Measurements from ENCODE around the gene SMIM8.
A peak's percentile ranks its signal among the peaks of the same experiment; 100 is the strongest.
"Not testable (repeated sequence)": the region's sequence is repeated elsewhere in the genome, so short reads cannot be mapped to it uniquely, and the experiment has no call there.

SMIM8 gene, protein sequence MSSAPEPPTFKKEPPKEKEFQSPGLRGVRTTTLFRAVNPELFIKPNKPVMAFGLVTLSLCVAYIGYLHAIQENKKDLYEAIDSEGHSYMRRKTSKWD

DNA sequence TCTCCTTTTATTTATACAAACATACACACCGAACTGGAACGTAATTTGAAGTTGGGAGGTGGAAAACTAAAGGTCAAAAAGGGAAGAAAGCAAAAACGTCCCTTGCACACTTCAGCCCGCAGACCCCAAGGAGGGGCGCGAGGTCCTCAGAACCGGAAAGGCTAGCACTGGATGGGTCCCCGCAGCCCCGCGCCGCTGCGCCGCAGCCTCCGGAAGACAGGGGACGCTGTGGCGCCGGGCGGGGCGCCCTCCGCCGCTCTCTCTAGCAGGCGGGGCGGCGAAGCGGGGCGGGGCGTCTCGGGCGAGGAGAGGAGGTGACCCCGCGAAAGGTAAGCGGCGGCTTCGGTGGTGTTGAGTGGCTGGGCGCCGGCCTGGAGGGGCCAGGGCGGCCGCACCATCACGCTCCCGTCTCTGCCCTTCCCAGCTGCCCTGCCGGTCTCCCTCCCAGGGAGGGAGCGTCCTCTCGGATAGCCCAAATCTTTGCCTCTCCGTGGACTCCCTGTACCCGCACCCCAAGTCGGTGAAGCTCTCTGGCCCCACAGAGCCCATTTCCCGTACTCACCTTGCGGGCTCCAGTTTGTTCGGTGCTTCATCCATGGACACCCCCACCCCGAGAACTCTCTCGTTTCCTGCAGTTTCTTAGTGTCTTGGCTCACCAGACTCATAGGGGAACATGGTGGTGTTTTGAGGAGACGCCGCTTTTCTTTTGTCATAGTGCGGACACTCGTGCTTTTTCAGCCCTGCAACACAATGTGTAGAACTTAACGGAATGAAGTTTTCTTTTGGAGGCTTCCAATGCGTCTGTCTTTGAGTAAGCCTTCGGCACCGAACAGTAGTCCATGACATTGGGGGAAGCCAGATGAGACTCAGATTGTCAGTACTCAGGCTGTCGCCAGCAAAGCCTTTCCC is at the start of gene SMIM8:
TSS of gene SMIM8 (plus strand) at position 285 of the 909 bp plus-strand sequence. CDS start 14,444 bp downstream, outside the sequence.
- peak; percentile 79 for DNase-seq

DNA sequence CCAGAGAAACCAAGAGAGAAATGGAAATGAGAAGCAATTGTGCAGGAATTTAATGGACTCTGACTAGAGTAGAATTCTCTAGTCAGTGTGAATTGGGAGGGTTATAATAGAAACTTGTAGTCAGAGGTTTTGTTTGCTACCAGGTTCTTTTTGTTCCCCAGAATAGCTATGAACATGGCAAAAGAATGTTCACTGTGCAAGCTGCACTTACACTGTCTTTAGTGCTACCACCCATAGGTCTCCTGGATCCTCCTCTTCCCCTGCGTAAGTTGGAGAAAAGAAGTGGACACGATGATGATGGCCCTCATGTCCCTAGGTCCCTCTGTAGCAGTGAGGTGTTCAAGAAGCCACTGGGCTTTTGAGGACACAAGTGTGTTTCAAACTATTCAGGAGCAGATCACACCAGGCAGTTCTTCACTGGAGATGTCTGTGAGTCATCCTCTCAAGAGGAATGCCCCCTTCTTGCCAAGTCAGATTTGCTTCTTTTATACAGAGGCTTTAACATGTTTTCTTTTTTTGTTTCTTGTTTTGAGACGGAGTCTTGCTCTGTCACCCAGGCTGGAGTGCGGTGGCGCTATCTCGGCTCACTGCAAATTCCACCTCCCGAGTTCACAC is 47.6 kb upstream of the SMIM8 start:
- DNase-seq, result no peak

DNA sequence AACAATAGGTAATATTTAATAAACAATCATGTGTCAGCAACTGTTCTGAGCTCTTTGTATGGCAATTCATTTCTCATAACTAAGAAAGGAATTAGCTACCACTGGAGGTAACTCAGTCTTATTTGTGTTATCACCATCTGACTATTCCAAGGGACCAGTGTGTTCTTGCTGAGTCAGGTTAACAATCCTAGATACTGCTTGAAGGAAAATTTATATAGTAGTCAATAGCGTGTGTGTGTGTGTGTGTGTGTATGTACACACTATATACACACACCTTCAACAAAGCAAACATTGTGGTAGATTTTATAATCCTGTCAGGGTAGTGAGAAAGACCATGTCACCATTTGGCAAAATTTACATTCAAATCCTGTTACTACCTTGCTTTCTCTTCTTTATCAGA is 45.8 kb upstream of the SMIM8 start:
- no peak for DNase-seq

DNA sequence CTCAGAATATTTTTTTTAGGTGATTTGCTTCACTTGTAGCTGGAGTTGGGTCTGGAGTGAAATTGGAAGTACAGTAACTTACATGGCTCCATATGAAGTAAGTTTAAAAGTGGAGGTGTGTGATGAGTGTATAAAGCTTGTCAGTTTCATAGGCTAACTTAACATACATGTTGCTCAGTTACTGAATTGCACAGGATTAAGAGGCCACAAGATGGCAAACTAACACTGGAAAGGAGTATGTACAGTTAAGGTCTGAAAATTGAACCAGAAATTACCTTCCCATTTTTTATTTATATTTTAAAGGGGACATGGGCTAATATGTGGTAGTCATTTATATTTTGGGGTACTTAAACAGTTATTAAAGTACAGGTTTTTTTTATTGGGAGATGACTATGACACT is 45.3 kb upstream of the SMIM8 start:
- no peak for DNase-seq

DNA sequence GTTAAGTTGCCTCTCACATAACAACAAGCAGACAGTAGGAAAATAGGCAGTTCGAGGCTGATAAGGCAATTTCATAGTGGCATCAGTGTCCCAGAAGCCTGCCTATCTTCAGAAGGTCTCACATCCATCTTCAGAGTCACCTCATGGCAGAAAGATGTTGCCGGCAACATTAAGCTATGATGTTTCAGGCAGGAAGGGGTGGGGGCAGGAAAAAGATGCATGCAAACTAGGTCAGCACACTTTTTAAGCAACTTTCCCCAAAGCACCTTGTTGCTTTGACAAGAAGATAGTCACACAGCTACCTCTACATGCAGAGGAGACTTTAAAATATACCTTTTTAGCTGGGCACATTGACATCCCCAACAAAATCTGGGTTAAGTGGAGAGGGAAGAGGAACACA is 43.2 kb upstream of the SMIM8 start:
- no peak for DNase-seq

DNA sequence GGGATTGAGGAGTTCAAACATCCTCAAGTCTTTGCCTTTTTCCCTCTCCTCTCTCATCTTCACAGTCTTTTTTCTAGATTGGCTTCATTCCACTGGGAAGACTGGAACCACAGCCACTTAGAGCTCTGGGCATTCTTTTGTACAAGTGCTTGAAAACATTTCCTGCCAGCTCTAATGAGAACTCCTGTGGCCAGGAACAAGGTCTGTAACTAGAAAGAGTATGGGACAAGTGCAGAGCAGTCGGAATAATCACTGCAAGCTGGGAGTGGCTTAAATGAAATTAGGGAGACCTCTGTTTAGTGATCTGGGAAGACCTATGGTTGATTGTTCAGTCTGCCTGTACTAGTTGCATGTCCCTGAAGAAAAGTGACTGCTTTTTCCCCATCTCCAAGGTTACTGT is 41.0 kb upstream of the SMIM8 start:
- no peak for DNase-seq

DNA sequence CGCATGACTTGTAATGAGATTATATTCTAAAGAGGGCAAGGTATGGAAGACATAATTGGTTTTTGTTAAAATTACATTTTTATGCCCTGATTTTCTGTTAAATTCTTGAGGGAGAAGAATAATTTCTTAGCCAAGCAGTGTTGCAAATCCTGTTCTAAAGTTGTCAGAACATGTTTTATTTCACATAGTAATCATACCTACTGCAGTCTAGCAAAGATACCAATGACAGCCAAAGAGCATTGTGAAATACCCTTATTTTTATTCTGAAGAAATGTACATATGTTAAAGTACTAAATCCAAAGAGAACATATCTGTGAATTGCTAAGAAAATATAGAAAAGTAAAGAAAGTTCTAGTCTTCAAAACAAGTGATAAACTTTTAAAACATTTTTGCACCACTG is 39.6 kb upstream of the SMIM8 start:
- DNase-seq, result no peak

DNA sequence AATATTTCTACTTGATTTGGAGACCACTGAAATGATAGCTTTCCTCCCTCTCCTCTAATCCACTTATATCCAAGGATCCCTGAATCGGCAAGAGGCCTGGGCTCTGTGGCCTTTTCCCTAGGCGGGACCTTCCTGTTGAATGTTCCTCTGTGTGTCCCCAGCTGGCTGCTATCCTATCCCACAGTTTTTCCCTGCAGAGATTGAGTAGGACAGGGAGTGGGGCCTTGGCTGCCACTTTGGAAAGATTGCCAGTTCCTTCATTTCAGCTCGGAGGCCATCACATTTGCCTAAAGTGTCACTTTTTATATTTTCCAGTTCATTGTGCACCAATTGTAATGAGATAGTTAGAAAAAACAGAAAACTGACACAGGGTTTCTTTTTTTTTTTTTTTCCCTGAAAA is 38.9 kb upstream of the SMIM8 start:
- DNase-seq, result no peak

DNA sequence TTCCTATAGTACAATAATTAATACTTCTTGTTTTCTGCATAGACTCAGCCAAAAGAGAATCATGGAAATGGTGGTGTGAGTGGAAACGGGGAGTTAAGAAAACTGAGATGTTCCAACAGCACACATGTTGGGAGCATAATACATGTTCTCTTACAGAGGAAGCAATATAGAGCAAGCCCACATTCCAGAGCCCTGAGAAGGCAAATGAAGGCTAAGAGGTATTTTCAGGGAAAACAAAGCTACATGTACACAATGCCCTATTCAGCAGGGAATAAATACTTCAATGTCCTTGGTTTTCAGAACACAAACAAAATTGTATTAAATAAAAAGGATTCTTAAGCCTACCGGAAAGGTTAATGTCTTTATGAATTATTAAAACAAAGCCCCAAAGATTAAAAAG is 35.1 kb upstream of the SMIM8 start:
- no peak for DNase-seq

DNA sequence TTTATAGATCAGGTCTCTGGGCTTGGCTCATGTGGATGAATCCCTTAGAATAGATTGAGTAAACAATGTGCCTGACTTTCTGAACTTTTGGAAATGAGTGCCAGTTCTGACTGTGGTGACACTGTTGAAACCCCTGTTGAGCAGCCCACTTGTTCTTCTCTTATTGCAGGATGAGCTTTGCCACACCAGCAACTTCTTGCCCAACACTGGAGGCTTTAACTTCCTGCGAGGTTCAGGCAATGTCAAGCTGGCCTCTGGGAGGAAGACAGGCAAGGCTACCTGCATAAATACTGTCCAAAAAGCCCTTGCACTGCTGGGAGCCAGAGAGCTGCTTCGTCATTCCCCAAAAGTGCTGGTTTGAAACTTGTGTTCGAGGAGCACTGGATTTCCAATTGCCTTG is 32.8 kb upstream of the SMIM8 start:
- DNase-seq, result no peak

DNA sequence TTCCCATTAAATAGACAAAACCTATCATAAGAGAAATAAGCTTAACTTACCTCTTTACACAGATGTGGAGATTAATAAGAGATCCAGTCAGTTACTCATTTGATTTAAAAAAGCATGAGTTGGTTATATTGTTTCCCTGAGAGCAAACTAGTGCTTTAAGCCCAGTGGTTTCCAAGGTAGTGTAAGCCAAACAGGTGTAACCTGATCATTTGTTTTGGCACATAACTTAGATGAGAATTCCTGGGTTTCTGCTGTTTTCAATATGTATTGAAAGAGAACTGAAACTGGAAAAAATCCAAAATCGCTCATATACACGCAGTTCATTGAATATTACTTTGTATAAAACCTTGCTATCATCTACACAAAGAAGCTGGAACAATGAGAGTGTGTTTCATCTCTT is 30.5 kb upstream of the SMIM8 start:
- DNase-seq, result no peak

DNA sequence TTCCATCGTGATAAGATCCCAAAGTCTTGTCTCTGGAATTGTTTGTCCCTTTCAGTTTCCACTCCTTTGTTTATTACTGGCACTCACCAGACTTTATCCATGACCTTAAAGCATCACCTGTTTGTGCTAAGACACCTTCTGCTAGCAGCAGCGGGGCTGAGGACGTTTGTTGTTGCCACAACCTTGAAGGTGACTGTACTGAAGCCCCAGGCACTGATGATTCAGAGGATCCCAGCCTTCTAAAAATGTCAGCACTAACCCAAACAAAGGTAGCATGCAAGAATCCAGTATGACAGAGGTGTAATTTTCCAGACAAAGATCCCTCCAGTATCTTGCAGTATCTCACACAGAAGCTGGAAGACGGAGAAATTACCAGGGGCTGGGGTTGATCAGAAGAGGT is 28.9 kb upstream of the SMIM8 start:
- DNase-seq, result no peak

DNA sequence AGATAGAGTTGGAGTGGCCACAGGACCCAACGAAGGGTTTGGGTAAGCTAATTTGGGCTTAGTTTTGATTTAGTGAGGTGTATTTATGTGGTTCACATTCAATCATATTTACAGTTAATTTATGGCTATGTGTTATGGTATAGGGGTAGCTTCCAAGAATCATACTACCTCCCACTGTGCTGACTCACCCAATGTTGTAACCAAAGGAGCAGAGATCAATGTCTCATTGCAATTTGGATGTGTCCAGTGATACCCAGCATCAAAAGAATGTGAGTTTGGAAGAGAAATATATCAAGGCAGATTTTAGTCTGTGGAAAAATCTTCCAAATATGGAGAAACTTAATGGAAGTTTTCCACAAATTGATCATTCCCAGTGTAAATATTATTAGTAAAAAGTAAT is 25.3 kb upstream of the SMIM8 start:
- no peak for DNase-seq

DNA sequence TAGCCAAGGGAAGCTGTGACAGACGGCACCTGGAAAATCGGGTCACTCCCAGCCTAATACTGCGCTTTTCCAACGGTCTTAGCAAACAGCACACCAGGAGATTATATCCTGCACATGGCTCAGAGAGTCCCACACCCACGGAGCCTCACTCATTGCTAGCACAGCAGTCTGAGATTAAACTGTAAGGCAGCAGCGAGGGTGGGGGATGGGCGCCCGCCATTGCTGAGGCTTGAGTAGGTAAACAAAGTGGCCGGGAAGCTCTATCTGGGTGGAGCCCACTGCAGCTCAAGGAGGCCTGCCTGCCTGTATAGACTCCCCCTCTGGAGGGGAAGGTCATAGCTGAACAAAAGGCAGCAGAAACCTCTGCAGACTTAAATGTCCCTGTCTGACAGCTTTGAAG is 21.1 kb upstream of the SMIM8 start:
- DNase-seq, result not testable (repeated sequence)

DNA sequence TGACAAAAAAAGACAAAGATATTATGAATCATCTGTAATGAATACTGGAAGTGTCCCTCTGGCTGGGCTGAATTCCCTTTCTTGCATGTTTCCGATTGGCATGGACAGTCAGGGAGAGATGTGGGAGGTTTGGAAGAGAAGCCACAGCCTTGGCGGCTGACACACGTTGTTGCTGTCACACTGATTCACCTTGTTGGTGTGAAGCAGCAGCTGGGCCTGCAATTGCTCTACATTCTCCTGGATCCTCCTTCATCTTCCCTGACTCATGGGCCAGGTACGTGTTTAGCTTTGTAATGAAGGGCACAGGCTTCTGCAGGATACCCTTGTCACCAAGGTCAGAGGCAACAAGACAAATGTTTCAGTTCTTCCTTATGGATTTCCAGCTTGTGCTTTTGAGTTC is 13.4 kb upstream of the SMIM8 start:
- no peak for DNase-seq

DNA sequence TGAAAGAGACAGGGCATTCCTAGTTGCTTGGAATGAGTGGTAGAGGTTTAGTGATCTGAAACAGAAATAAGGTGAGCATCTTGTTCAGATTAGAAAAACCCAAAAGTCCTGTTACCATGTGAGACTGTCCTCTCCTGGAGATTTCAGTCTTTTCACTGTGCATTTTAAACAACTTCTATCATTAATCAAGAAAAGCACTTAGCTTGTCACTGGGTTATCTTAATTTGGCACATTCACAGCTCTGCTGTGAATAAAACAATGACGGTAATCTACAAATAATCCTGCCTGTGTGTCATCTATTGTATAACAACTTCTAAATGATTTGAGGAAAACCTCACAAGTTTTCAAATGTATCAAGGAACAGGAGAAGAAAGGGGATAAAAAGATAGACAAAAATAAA is 9.5 kb upstream of the SMIM8 start:
- no peak for DNase-seq

DNA sequence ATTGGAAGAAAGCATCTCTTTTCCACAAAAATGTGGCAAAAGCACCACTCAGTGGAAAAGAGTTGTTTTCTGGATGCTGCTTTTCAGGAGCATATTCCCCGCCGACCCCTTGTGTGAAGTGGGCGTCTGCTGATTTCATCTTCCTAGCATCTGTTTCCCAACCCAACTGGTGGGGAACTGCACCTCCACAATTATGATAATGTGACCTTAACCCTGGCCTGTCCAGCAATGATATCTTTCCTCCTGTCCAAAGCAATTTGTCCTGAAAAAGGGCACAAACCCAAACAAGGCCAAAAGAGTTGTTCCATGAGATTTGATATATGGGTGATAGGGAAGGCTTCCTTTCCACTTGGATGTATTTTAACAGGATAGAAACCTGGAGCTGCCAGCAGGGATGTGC is 7.3 kb upstream of the SMIM8 start:
- no peak for DNase-seq

DNA sequence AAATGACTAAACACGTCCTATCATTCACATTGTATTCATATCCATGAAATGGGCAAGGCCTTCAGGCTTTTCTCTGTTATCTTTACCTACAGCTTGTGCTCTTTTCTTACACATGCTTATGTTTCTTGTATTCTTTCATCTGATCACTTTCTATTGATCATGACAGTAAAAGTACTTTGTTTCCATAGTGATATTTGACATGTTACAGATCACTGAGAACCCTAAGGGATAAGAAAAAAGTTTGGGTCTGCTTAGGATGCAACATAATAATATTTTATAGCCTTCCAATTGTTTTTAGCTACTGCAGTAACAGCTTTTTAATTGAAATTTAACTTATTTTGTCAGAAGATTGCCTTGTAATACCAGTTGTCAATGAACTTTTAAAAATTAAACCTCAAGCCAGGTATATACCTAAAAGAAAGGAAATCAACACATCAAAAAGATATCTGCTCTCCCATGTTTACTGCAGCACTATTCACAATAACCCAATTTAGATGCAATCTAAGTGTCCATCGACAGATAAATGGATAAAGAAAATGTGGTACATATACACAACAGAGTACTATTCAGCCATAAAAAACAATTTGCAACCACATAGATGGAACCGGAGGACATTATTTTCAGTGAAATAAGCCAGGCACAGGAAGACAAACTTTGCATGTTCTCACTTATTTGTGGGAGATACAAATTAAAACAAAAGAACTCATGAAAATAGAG is 3.0 kb upstream of the SMIM8 start:
- no peak for DNase-seq

DNA sequence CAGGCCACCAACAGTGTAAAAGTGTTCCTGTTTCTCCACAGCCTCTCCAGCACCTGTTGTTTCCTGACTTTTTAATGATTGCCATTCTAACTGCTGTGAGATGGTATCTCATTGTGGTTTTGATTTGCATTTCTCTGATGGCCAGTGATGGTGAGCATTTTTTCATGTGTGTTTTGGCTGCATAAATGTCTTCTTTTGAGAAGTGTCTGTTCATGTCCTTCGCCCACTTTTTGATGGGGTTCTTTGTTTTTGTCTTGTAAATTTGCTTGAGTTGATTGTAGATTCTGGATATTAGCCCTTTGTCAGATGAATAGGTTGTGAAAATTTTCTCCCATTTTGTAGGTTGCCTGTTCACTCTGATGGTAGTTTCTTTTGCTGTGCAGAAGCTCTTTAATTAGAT is 1.5 kb downstream of the SMIM8 start:
- not testable (repeated sequence) for DNase-seq

DNA sequence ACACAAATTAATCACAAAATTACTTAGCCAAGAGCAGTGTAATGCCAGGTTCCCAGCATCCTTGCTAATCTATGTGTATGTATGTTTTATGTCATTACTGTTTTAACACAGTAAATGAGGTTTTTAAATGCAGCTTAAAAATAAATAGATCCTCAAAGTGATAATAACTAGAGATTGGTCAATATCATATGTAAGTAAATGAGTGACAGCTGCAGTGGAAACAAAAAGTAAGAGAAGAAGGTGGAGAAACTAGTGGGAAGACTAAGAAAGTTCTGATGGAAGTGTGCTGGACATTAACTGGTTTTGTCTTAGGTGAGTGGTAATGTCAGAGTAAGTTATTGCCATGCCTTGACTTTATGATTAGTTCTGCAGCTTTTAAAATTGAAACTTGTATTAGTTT is 8.6 kb downstream of the SMIM8 start:
- DNase-seq, result no peak

DNA sequence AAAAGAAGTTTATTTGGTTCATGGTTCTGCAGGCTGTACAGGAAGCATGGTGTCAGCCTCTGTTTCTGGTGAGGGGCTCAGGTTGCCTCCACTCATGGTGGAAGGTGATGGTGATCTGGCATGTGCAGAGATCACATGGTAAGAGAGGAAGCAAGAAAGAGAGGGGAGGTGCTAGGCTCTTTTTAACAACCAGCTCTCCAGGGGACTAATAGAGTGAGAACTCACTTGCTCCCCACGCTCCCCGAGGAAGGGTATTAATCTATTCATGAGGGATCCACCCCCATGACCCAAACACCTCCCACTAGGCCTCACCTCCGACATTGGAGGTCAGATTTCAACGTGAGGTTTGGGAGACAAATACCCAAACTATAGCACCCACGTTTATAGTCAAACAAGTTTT is 10.6 kb downstream of the SMIM8 start:
- no peak for DNase-seq

DNA sequence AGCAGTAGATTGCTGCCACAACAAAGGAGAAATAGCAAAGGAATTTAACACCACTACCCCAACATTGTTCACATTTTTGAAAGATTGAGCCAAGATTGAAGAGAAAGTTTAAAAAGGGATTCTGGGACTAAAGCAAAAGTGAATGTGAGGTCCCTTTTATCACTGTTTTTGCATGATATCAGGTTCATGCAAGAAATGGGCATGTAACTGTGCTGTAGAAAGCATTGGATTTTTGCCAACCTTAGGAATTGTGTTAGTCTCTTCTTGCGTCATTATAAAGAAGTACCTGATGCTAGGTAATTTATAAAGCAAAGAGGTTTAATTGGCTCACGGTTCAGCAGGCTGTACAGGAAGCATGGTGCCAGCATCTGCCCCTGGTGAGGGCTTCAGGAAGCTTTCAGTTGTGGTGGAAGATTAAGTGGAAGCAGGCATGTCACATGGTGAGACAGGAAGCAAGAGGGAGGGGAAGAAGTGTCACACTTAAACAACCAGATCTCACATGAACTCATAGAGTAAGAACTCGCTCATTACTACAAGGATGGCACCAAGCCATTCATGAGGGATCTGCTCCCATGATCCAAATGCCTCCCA is 11.3 kb downstream of the SMIM8 start:
- DNase-seq, result peak; percentile 17

DNA sequence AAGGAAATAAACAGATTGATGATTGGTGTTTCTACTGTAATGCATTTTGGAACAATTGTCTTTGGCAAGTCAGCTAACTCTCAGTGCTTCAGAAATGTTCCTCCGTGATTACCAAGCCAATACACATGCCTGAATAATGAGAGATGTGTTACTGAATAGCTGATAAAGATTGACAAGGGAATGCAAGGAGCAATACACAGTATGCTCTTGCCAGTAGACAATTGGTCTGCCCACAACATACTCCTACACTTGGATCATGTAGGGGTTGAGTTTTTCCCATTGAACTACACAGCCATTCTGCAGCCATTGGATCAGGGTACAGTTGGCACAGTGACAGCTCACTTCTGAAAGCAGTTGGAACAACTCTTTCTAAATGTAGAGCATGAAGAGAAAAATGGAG is 12.3 kb downstream of the SMIM8 start:
- DNase-seq, result no peak

Measured in CD4-positive, alpha-beta T cell treated with Interleukin-15 for 1 hour (primary cell).